GM13977 (cell line): Measurements from ENCODE around the gene LETM1.
"Not testable (repeated sequence)": the region's sequence is repeated elsewhere in the genome, so short reads cannot be mapped to it uniquely, and the experiment has no call there.

ENCODE experiments used
- DNase-seq: peaks from one replicate; pipeline ENCODE4 v3.0.0; 2012; ENCODE audit warnings: low spot score
- CTCF ChIP-seq: IDR thresholded peaks from 2 replicates; pipeline ENCODE4 v1.5.1; 2012; ENCODE audit warnings: mild to moderate bottlenecking, control low read depth; ENCODE audit not compliant: insufficient read depth; ENCODE audit errors: extremely low read depth, missing control alignments
- in situ Hi-C: fragments of 300-500 bp; cut with MboI; formaldehyde crosslinking; loops from one replicate; pipeline ENCODE4 v1.12.0; 2022; ENCODE audit warnings: low sequenced_read_pairs, low pct_unique_long_range_greater_than_20kb, mixed read lengths, inconsistent platforms; ENCODE audit not compliant: unreplicated experiment

LETM1 gene

GRCh38 chr4:1841887-1842210 is 14.1 kb downstream of the LETM1 start:
- DNase-seq, result no peak
- TF ChIP-seq CTCF, result no peak
- in situ Hi-C loops, result no loop called here

- no peak for TF ChIP-seq CTCF
- DNase-seq, result no peak
- in situ Hi-C loops, result no loop called here
These were observed 14.6 kb downstream of the LETM1 start for GRCh38 chr4:1841201-1841886.

GRCh38 chr4:1839282-1839681 is 16.7 kb downstream of the LETM1 start:
- in situ Hi-C loops, result no loop called here
- DNase-seq, result no peak
- TF ChIP-seq CTCF, result no peak

- no peak for DNase-seq
- TF ChIP-seq CTCF, result no peak
- in situ Hi-C loops, result no loop called here
These were observed 18.9 kb downstream of the LETM1 start for GRCh38 chr4:1837069-1837468.

GRCh38 chr4:1836650-1837049 is 19.3 kb downstream of the LETM1 start:
- no peak for DNase-seq
- no peak for TF ChIP-seq CTCF
- in situ Hi-C loops, result no loop called here

- in situ Hi-C loops, DNase-seq: not testable (repeated sequence)
These were observed 20.1 kb downstream of the LETM1 start for GRCh38 chr4:1835836-1836235.

- no peak for TF ChIP-seq CTCF
- in situ Hi-C loops, result no loop called here
- DNase-seq, result peak; percentile 92
These were observed 21.7 kb downstream of the LETM1 start for GRCh38 chr4:1834047-1834775.
